ENCODE measurements around the gene PTPN18. TPM values are rescaled to one million over a fixed set of nuclear protein-coding genes. Genes with fewer than 3 reads are reported as not detected.
"Not testable (repeated sequence)": the region's sequence is repeated elsewhere in the genome, so short reads cannot be mapped to it uniquely, and the experiment has no call there.

PTPN18 gene
- total RNA-seq, result 9.2 and 32.4 TPM in 2 replicates

GRCh38 chr2:130355578-130356431, at the start of gene PTPN18:
Gene PTPN18, plus strand, starts transcription at chr2:130356056. Its CDS starts 52 bp downstream, at chr2:130356108.
- DNase-seq (ENCODE audit: low read depth), result peak; percentile 65

GRCh38 chr2:130307850-130308249, 48.0 kb upstream of the PTPN18 start:
- DNase-seq (ENCODE audit: low read depth), result no peak

GRCh38 chr2:130310881-130311280, 45.0 kb upstream of the PTPN18 start:
- DNase-seq (ENCODE audit: low read depth), result no peak

- no peak for DNase-seq (ENCODE audit: low read depth)
Measured at GRCh38 chr2:130313812-130314334, 42.0 kb upstream of the PTPN18 start.

- DNase-seq (ENCODE audit: low read depth), result no peak
Measured at GRCh38 chr2:130314377-130314776, 41.5 kb upstream of the PTPN18 start.

- DNase-seq (ENCODE audit: low read depth), result no peak
Measured at GRCh38 chr2:130316596-130316995, 39.3 kb upstream of the PTPN18 start.

- no peak for DNase-seq (ENCODE audit: low read depth)
Measured at GRCh38 chr2:130318906-130319305, 37.0 kb upstream of the PTPN18 start.

- no peak for DNase-seq (ENCODE audit: low read depth)
Measured at GRCh38 chr2:130319536-130319935, 36.3 kb upstream of the PTPN18 start.

- peak; percentile 58 for DNase-seq (ENCODE audit: low read depth)
Measured at GRCh38 chr2:130327703-130328527, 27.9 kb upstream of the PTPN18 start.

- peak; percentile 1 for DNase-seq (ENCODE audit: low read depth)
Measured at GRCh38 chr2:130328710-130329109, 27.1 kb upstream of the PTPN18 start.

GRCh38 chr2:130332271-130333073, 23.4 kb upstream of the PTPN18 start:
- peak; percentile 66 for DNase-seq (ENCODE audit: low read depth)

GRCh38 chr2:130333253-130333652, 22.6 kb upstream of the PTPN18 start:
- DNase-seq (ENCODE audit: low read depth), result not testable (repeated sequence)

- no peak for DNase-seq (ENCODE audit: low read depth)
Measured at GRCh38 chr2:130334026-130334425, 21.8 kb upstream of the PTPN18 start.

GRCh38 chr2:130335226-130335625, 20.6 kb upstream of the PTPN18 start:
- no peak for DNase-seq (ENCODE audit: low read depth)

GRCh38 chr2:130336150-130336876, 19.5 kb upstream of the PTPN18 start:
- DNase-seq (ENCODE audit: low read depth), result no peak

- DNase-seq (ENCODE audit: low read depth), result peak; percentile 63
Measured at GRCh38 chr2:130336877-130337734, 18.8 kb upstream of the PTPN18 start.

- DNase-seq (ENCODE audit: low read depth), result peak; percentile 77
Measured at GRCh38 chr2:130337735-130338325, 18.0 kb upstream of the PTPN18 start.

- DNase-seq (ENCODE audit: low read depth), result no peak
Measured at GRCh38 chr2:130338793-130339345, 17.0 kb upstream of the PTPN18 start.
